WTC11 (cell line): ENCODE data around the gene PES1. TPM values are rescaled to one million over a fixed set of nuclear protein-coding genes. Genes with fewer than 3 reads are reported as not detected.
"Not testable (repeated sequence)": the region's sequence is repeated elsewhere in the genome, so short reads cannot be mapped to it uniquely, and the experiment has no call there.

Source experiments
- ATAC-seq: fragments of 200-7000 bp; cut with Tn5 transposase; 2 replicates; pipeline ENCODE4 v1.10.0; 2021; ENCODE audit warnings: mild to moderate bottlenecking, moderate library complexity
- CTCF ChIA-PET: fragments of 300-600 bp; sonication (Branson Sonifier 250); formaldehyde crosslinking; loops from one replicate; lab custom pipeline; 2021; ENCODE audit warnings: antibody characterized with exemption; lab: Charles Lee
- POLR2A ChIA-PET: fragments of 350-600 bp; sonication (Branson Sonifier 250); formaldehyde crosslinking; loops from one replicate; lab custom pipeline; 2021; ENCODE audit warnings: antibody characterized with exemption; lab: Charles Lee
- DNase-seq: peaks from one replicate; pipeline ENCODE4 v3.0.0; 2021; ENCODE audit warnings: low spot score
- H3K27ac Mint-ChIP-seq: 2 replicates; pipeline ENCODE4 v1.8.0; 2021; ENCODE audit warnings: mixed read lengths
- H3K27me3 Mint-ChIP-seq: 2 replicates; pipeline ENCODE4 v1.8.0; 2021; ENCODE audit warnings: low read depth, mild to moderate bottlenecking, moderate library complexity, mixed read lengths
- H3K36me3 Mint-ChIP-seq: 2 replicates; pipeline ENCODE4 v1.8.0; 2021; ENCODE audit warnings: mixed read lengths
- H3K4me1 Mint-ChIP-seq: 2 replicates; pipeline ENCODE4 v1.8.0; 2022; ENCODE audit warnings: mixed read lengths
- H3K4me3 Mint-ChIP-seq: 2 replicates; pipeline ENCODE4 v1.8.0; 2021; ENCODE audit warnings: mild to moderate bottlenecking, moderate library complexity, mixed read lengths
- H3K9me3 Mint-ChIP-seq: 2 replicates; pipeline ENCODE4 v1.8.0; 2021; ENCODE audit warnings: mixed read lengths
- AFF4 ChIP-seq: sonication (generic); formaldehyde crosslinking; IDR thresholded peaks from 2 replicates; pipeline ENCODE4 v1.8.1; 2023; ENCODE audit warnings: mild to moderate bottlenecking, missing genetic modification reagents, borderline replicate concordance
- ATF6 ChIP-seq: sonication (generic); formaldehyde crosslinking; IDR thresholded peaks from 2 replicates; pipeline ENCODE4 v1.8.1; 2023; ENCODE audit warnings: mild to moderate bottlenecking, missing genetic modification reagents
- E2F4 ChIP-seq: sonication (generic); formaldehyde crosslinking; IDR thresholded peaks from 2 replicates; pipeline ENCODE4 v1.8.1; 2022; ENCODE audit warnings: low read depth, mild to moderate bottlenecking, moderate library complexity, missing genetic modification reagents, borderline replicate concordance
- ERG ChIP-seq: fragments of 250-450 bp; sonication (Bioruptor Pico); IDR thresholded peaks from 2 replicates; pipeline ENCODE4 v1.8.0; 2021; ENCODE audit warnings: mild to moderate bottlenecking
- FOXP1 ChIP-seq: sonication (generic); formaldehyde crosslinking; IDR thresholded peaks from 2 replicates; pipeline ENCODE4 v1.8.0; 2022; ENCODE audit warnings: missing genetic modification reagents, mild to moderate bottlenecking, moderate library complexity, borderline replicate concordance
- GTF2I ChIP-seq: fragments of 250-450 bp; sonication (Bioruptor Pico); conservative IDR thresholded peaks from 2 replicates; pipeline ENCODE4 v1.4.0; 2021; ENCODE audit warnings: mild to moderate bottlenecking
- IRF1 ChIP-seq: sonication (generic); formaldehyde crosslinking; IDR thresholded peaks from 2 replicates; pipeline ENCODE4 v1.8.0; 2023; ENCODE audit warnings: missing genetic modification reagents
- JAZF1 ChIP-seq: fragments of 250-450 bp; sonication (Bioruptor Pico); IDR thresholded peaks from 2 replicates; pipeline ENCODE4 v1.9.0; 2021; ENCODE audit warnings: moderate library complexity, mild to moderate bottlenecking, inconsistent platforms
- KAT7 ChIP-seq: sonication (generic); formaldehyde crosslinking; IDR thresholded peaks from 2 replicates; pipeline ENCODE4 v1.8.1; 2023; ENCODE audit warnings: missing genetic modification reagents, mild to moderate bottlenecking, borderline replicate concordance
- MLX ChIP-seq: sonication (generic); formaldehyde crosslinking; IDR thresholded peaks from 2 replicates; pipeline ENCODE4 v1.8.1; 2023; ENCODE audit warnings: mild to moderate bottlenecking, missing genetic modification reagents, moderate library complexity
- MXD4 ChIP-seq: fragments of 250-450 bp; sonication (Bioruptor Pico); IDR thresholded peaks from 2 replicates; pipeline ENCODE4 v1.8.0; 2021; ENCODE audit warnings: mild to moderate bottlenecking, moderate library complexity, borderline replicate concordance
- RORB ChIP-seq: fragments of 250-450 bp; sonication (Bioruptor Pico); IDR thresholded peaks from 2 replicates; pipeline ENCODE4 v1.9.0; 2021; ENCODE audit warnings: mild to moderate bottlenecking
- SP1 ChIP-seq: sonication (generic); formaldehyde crosslinking; conservative IDR thresholded peaks from 2 replicates; pipeline ENCODE4 v1.8.1; 2022; ENCODE audit warnings: missing genetic modification reagents
- USF1 ChIP-seq: sonication (generic); formaldehyde crosslinking; IDR thresholded peaks from 2 replicates; pipeline ENCODE4 v1.8.0; 2022; ENCODE audit warnings: mild to moderate bottlenecking, missing genetic modification reagents
- ZNF121 ChIP-seq: sonication (generic); formaldehyde crosslinking; IDR thresholded peaks from 2 replicates; pipeline ENCODE4 v1.8.0; 2023; ENCODE audit warnings: missing genetic modification reagents
- ZNF232 ChIP-seq: sonication (generic); formaldehyde crosslinking; IDR thresholded peaks from 2 replicates; pipeline ENCODE4 v1.8.0; 2022; ENCODE audit warnings: mild to moderate bottlenecking, missing genetic modification reagents
- total RNA-seq: library from RNA; stranded (reverse); gene quantifications from 3 replicates; pipeline ENCODE4 v1.2.3, GENCODE V29; 2021

The PES1 gene
- total RNA-seq, 1 experiment from 2014 or later = 128 TPM

- TF ChIP-seq MLX (CRISPR knock-in tag) (no peak), IRF1 (no peak), USF1 (CRISPR knock-in tag) (no peak)
These were observed 34.7 kb upstream of the PES1 start (continued) for GRCh38 chr22:30626413-30626812.

GRCh38 chr22:30619909-30620308, 28.2 kb upstream of the PES1 start:
- H3K4me3 Mint-ChIP-seq, ATAC-seq, POLR2A ChIA-PET, H3K4me1 Mint-ChIP-seq, H3K27me3 Mint-ChIP-seq, H3K27ac Mint-ChIP-seq, DNase-seq, H3K9me3 Mint-ChIP-seq: not testable (repeated sequence)
- CTCF ChIA-PET = interaction anchor here (1.5 kb wide), 1 partner anchor 15 kb away, joined by 4 read pairs; no protein-coding TSS in a partner anchor
- H3K36me3 Mint-ChIP-seq = peaks cover 53% of the 10 kb centered on the region

GRCh38 chr22:30617819-30618218, 26.1 kb upstream of the PES1 start:
- Mint-ChIP-seq H3K9me3 (no peaks in the 10 kb centered on the region), H3K4me1 (no peaks in the 10 kb centered on the region), H3K36me3 (peaks cover 52% of the 10 kb centered on the region), H3K27ac (no peak overlapping the region), H3K27me3 (no peaks in the 10 kb centered on the region), H3K4me3 (no peak overlapping the region)
- ATAC-seq (no peak), DNase-seq (no peak)
- no peak for TF ChIP-seq MXD4 (CRISPR knock-in tag)
- no peak for TF ChIP-seq AFF4 (CRISPR knock-in tag)
- TF ChIP-seq ATF6 (CRISPR knock-in tag) = no peak
- no peak for TF ChIP-seq E2F4
- TF ChIP-seq MLX (CRISPR knock-in tag) = no peak
- TF ChIP-seq FOXP1 (CRISPR knock-in tag) = no peak
- no peak for TF ChIP-seq ZNF121 (CRISPR knock-in tag)
- CTCF ChIA-PET = no interaction called here
- POLR2A ChIA-PET = no interaction called here

GRCh38 chr22:30615543-30615954, 23.8 kb upstream of the PES1 start:
- peaks cover 56% of the 10 kb centered on the region for H3K36me3 Mint-ChIP-seq
- TF ChIP-seq RORB (CRISPR knock-in tag) (no peak), GTF2I (CRISPR knock-in tag) (no peak), SP1 (CRISPR knock-in tag) (no peak), ZNF232 (no peak), ERG (no peak), JAZF1 (no peak), KAT7 (CRISPR knock-in tag) (no peak)
- peak overlapping the region; percentile 15; the same call in 1 of the 2 replicates for H3K27ac Mint-ChIP-seq
- H3K27me3 Mint-ChIP-seq = no peaks in the 10 kb centered on the region
- no peaks in the 10 kb centered on the region for H3K9me3 Mint-ChIP-seq
- ATAC-seq (no peak), DNase-seq (no peak)
- no peaks in the 10 kb centered on the region for H3K4me1 Mint-ChIP-seq
- CTCF ChIA-PET = no interaction called here
- POLR2A ChIA-PET = no interaction called here
- H3K4me3 Mint-ChIP-seq = no peak overlapping the region
